B cell (primary cell): Measurements from ENCODE around the gene NCAPG. TPM values are rescaled to one million over a fixed set of nuclear protein-coding genes. Genes with fewer than 3 reads are reported as not detected.

Experiments used
- ATAC-seq: fragments of 200-7000 bp; cut with Tn5 transposase; one replicate; pipeline ENCODE4 v1.10.0; 2021; ENCODE audit warnings: low read depth, mild to moderate bottlenecking, moderate number of reproducible peaks, moderate library complexity
- CTCF ChIA-PET: fragments of 350-600 bp; sonication (Branson Sonifier 250); formaldehyde crosslinking; loops from one replicate; lab custom pipeline; 2021; ENCODE audit warnings: antibody characterized with exemption, inconsistent platforms; lab: Charles Lee
- POLR2A ChIA-PET: fragments of 350-600 bp; sonication (Branson Sonifier 250); formaldehyde crosslinking; loops from one replicate; lab custom pipeline; 2021; ENCODE audit warnings: antibody characterized with exemption; lab: Charles Lee
- DNase-seq: peaks from one replicate; pipeline ENCODE4 v3.0.0; 2013
- H2AFZ ChIP-seq: 2 replicates; pipeline ENCODE4 v1.6.1; 2012; ENCODE audit warnings: mild to moderate bottlenecking, low read depth, low read length; ENCODE audit not compliant: insufficient read depth, poor library complexity, severe bottlenecking
- H3K27ac ChIP-seq, 2 donors: 1 replicate in 1 of 2; 2 replicates in 1 of 2; pipeline ENCODE4 v1.5.1; 2012 to 2013; ENCODE audit warnings: low read length in 2 of 2, mild to moderate bottlenecking in 2 of 2, moderate library complexity in 1 of 2
- H3K27me3 ChIP-seq, 4 experiments: fragments of 200-600 bp in 1 of 4; sonication (generic) in 1 of 4; replicated peaks in 1 of 4; 1 replicate in 2 of 4; 2 replicates in 2 of 4; pipeline versions ENCODE4 v1.6.1 to v1.7.0; 2013 to 2016; ENCODE audit warnings: low read length in 3 of 4, mild to moderate bottlenecking in 2 of 4, mixed read lengths in 1 of 4, moderate library complexity in 1 of 4; ENCODE audit not compliant: insufficient read depth in 4 of 4, control insufficient read depth in 3 of 4; ENCODE audit errors: control extremely low read depth in 1 of 4
- H3K36me3 ChIP-seq, 2 experiments: replicated peaks in 1 of 2; 1 replicate in 1 of 2; 2 replicates in 1 of 2; pipeline versions ENCODE4 v1.6.1 to v1.7.1; 2013; ENCODE audit warnings: low read length in 1 of 2; ENCODE audit not compliant: insufficient read depth in 2 of 2, control insufficient read depth in 1 of 2; ENCODE audit errors: control extremely low read depth in 1 of 2, extremely low read depth in 1 of 2
- H3K4me1 ChIP-seq, 2 donors: fragments of 200-600 bp in 1 of 2; sonication (generic) in 1 of 2; 1 replicate in 1 of 2; 2 replicates in 1 of 2; pipeline versions ENCODE4 v1.5.1 to v1.6.1; 2013 to 2017; ENCODE audit warnings: low read length in 2 of 2; ENCODE audit not compliant: control insufficient read depth in 2 of 2, insufficient read depth in 2 of 2
- H3K4me2 ChIP-seq: replicated peaks from 2 replicates; pipeline ENCODE3; 2012; ENCODE audit warnings: mild to moderate bottlenecking, low read depth, low read length; ENCODE audit not compliant: poor library complexity, severe bottlenecking
- H3K4me3 ChIP-seq, 5 experiments: fragments of 200-600 bp in 1 of 5; sonication (generic) in 1 of 5; 1 replicate in 3 of 5; 2 replicates in 2 of 5; pipeline versions ENCODE4 v1.5.1 to v1.7.0; 2011 to 2016; ENCODE audit warnings: low read length in 4 of 5, mild to moderate bottlenecking in 4 of 5, low read depth in 2 of 5, control low read depth in 1 of 5, moderate library complexity in 1 of 5; ENCODE audit not compliant: insufficient read depth in 1 of 5; ENCODE audit errors: control extremely low read depth in 1 of 5, extremely low read depth in 1 of 5
- H3K79me2 ChIP-seq: fragments of 200-600 bp; sonication (generic); one replicate; pipeline ENCODE4 v1.6.0; 2016; ENCODE audit warnings: low read length; ENCODE audit not compliant: control insufficient read depth, insufficient read depth
- H3K9ac ChIP-seq: fragments of 200-600 bp; sonication (generic); 2 replicates; pipeline ENCODE4 v1.6.1; 2017; ENCODE audit warnings: mild to moderate bottlenecking, low read length, moderate library complexity
- H3K9me3 ChIP-seq, 3 donors: one replicate each; pipeline versions ENCODE4 v1.6.1 to v1.7.1; 2013; ENCODE audit warnings: low read length in 2 of 3; ENCODE audit not compliant: control insufficient read depth in 2 of 3, insufficient read depth in 1 of 3; ENCODE audit errors: control extremely low read depth in 1 of 3
- H4K20me1 ChIP-seq: 2 replicates; pipeline ENCODE4 v1.6.0; 2012; ENCODE audit warnings: mild to moderate bottlenecking, low read length; ENCODE audit not compliant: insufficient read depth, control insufficient read depth, poor library complexity, severe bottlenecking
- H3K27ac Mint-ChIP-seq: one replicate; pipeline ENCODE4 v1.8.0; 2021; ENCODE audit warnings: mixed read lengths
- H3K27me3 Mint-ChIP-seq: one replicate; pipeline ENCODE4 v1.8.0; 2021; ENCODE audit warnings: mixed read lengths
- H3K4me1 Mint-ChIP-seq: one replicate; pipeline ENCODE4 v1.8.0; 2021; ENCODE audit warnings: mixed read lengths
- H3K4me3 Mint-ChIP-seq: one replicate; pipeline ENCODE4 v1.8.0; 2021; ENCODE audit warnings: mixed read lengths
- H3K9me3 Mint-ChIP-seq: one replicate; pipeline ENCODE4 v1.8.0; 2022; ENCODE audit warnings: mixed read lengths; ENCODE audit not compliant: insufficient read depth
- CTCF ChIP-seq: fragments of 200-600 bp; IDR thresholded peaks from one replicate; pipeline ENCODE4 v1.8.0; 2022; ENCODE audit warnings: antibody characterized with exemption, mild to moderate bottlenecking
- EZH2 ChIP-seq: IDR thresholded peaks from 2 replicates; pipeline ENCODE4 v1.6.1; 2012; ENCODE audit warnings: borderline replicate concordance, low read depth, mild to moderate bottlenecking, moderate library complexity, low read length; ENCODE audit not compliant: insufficient read depth, poor library complexity, severe bottlenecking
- WGBS: methylation state at CpG from one replicate; pipeline ENCODE4 v1.1.5; 2013; ENCODE audit warnings: missing lambda C conversion rate; ENCODE audit not compliant: insufficient coverage; 5-methylcytosine and 5-hydroxymethylcytosine counted together
- intact Hi-C: fragments of 100-400 bp; cut with micrococcal nuclease; formaldehyde crosslinking; loops from one replicate; pipeline ENCODE4 v1.10.0; 2022
- polyA plus RNA-seq: library from polyadenylated mRNA; depleted of rRNA; stranded (reverse); fragments of >200 nt; gene quantifications from 2 replicates; pipeline ENCODE4 v1.2.3, GENCODE V29; 2012
- total RNA-seq, 2 donors: library from RNA; stranded (reverse); fragments of 120-200 nt in 1 of 2; gene quantifications; 1 replicate in 1 of 2; 2 replicates in 1 of 2; pipeline versions ENCODE4 v1.2.3 to v1.2.4, GENCODE V29; 2013 to 2022

NCAPG gene
- total and polyA plus RNA-seq, 2 donors (not counting 1 experiment from before 2014, with no cell fraction given) = 0.13 to 0.84 TPM

GRCh38 chr4:17867276-17867675, 56.5 kb downstream of the NCAPG start:
- Histone ChIP-seq H3K27ac (no peak overlapping the region), H3K4me2 (no peak overlapping the region), H3K9me3 (peaks cover 0 to 7% (median 0%) of the 10 kb centered on the region in 3 donors), H3K4me3 (no peak overlapping the region), H3K9ac (no peak overlapping the region), H3K4me1 (no peaks in the 10 kb centered on the region), H3K36me3 (no peaks in the 10 kb centered on the region), H2AFZ (no peak overlapping the region), H3K79me2 (no peaks in the 10 kb centered on the region), H4K20me1 (no peaks in the 10 kb centered on the region), H3K27me3 (no peaks in the 10 kb centered on the region)
- ATAC-seq (no peak), DNase-seq (no peak)
- Mint-ChIP-seq H3K9me3 (peaks cover 9% of the 10 kb centered on the region), H3K4me1 (no peaks in the 10 kb centered on the region), H3K27me3 (no peaks in the 10 kb centered on the region), H3K4me3 (no peak overlapping the region), H3K27ac (no peak overlapping the region)
- no CpG with 5 or more reads among the region's 3 CpGs for WGBS
- POLR2A ChIA-PET = no interaction called here
- intact Hi-C loops = no loop called here
- TF ChIP-seq CTCF (no peak), EZH2 (no peak)
- CTCF ChIA-PET = no interaction called here

- Histone ChIP-seq H3K9me3 (no peaks in the 10 kb centered on the region), H3K79me2 (no peaks in the 10 kb centered on the region), H4K20me1 (no peaks in the 10 kb centered on the region), H3K4me1 (no peaks in the 10 kb centered on the region), H3K4me2 (no peak overlapping the region), H3K9ac (no peak overlapping the region), H3K4me3 (no peak overlapping the region), H2AFZ (no peak overlapping the region), H3K27me3 (no peaks in the 10 kb centered on the region), H3K27ac (no peak overlapping the region), H3K36me3 (no peaks in the 10 kb centered on the region)
- Mint-ChIP-seq H3K27ac (no peak overlapping the region), H3K4me3 (no peak overlapping the region), H3K9me3 (no peaks in the 10 kb centered on the region), H3K4me1 (no peaks in the 10 kb centered on the region), H3K27me3 (no peaks in the 10 kb centered on the region)
- no peak for TF ChIP-seq EZH2
- no peak for TF ChIP-seq CTCF
- ATAC-seq = no peak
- ChIA-PET POLR2A (no interaction called here), CTCF (no interaction called here)
- no peak for DNase-seq
- 94% methylated on average over 2 of the region's 2 CpGs for WGBS
- intact Hi-C loops = no loop called here
Measured at GRCh38 chr4:17869327-17869726, 58.5 kb downstream of the NCAPG start.
